ENCODE data around the gene ATP5F1E. TPM values are rescaled to one million over a fixed set of nuclear protein-coding genes. Genes with fewer than 3 reads are reported as not detected.

The ATP5F1E gene
- total RNA-seq, 2 experiments from 2014 or later, result 51.1 to 53.1 TPM

- ChIA-PET POLR2A (no interaction called here), CTCF (no interaction called here)
These were observed 45.6 kb upstream of the ATP5F1E start for GRCh38 chr20:59077705-59078104.

GRCh38 chr20:59075934-59076508 lies 43.9 kb upstream of the ATP5F1E start:
- Histone ChIP-seq H3K9me3 (ENCODE audit: control insufficient read depth in 1 of 2, insufficient read depth in 1 of 2, low read length in 2 of 2) (no peaks in the 10 kb centered on the region), H3K27me3 (ENCODE audit: control insufficient read depth in 1 of 2, insufficient read depth in 2 of 2, low read length in 2 of 2) (peaks cover 0 to 9% of the 10 kb centered on the region in 2 experiments), H3K4me3 (ENCODE audit: low read length) (no peak overlapping the region), H3K4me1 (ENCODE audit: insufficient read depth, low read length) (no peaks in the 10 kb centered on the region), H3K27ac (ENCODE audit: low read depth in 1 of 2, low read length in 2 of 2) (no peak overlapping the region), H3K36me3 (ENCODE audit: insufficient read depth, low read length) (no peaks in the 10 kb centered on the region)
- Mint-ChIP-seq H3K4me3 (no peak overlapping the region), H3K4me1 (ENCODE audit: low read depth) (no peaks in the 10 kb centered on the region), H3K9me3 (no peaks in the 10 kb centered on the region), H3K27ac (no peak overlapping the region), H3K27me3 (peaks cover 45% of the 10 kb centered on the region), H3K36me3 (ENCODE audit: low read depth) (no peaks in the 10 kb centered on the region)
- intact Hi-C loops (cut with DNase I, micrococcal nuclease), result no loop called here
- ATAC-seq (ENCODE audit: poor library complexity), result no peak
- POLR2A ChIA-PET, result no interaction called here
- DNase-seq, result no peak
- CTCF ChIA-PET, result interaction anchor here (1.5 to 2.1 kb wide), 2 partner anchors 12 to 131 kb away, joined by 4 to 6 read pairs; no protein-coding TSS in a partner anchor
- no peak for TF ChIP-seq CTCF (IDR thresholded peaks at IDR 0.05)

More at GRCh38 chr20:59077705-59078104, 45.6 kb upstream of the ATP5F1E start:
- H3K4me1 Mint-ChIP-seq (ENCODE audit: low read depth), result no peaks in the 10 kb centered on the region
- intact Hi-C loops (cut with DNase I, micrococcal nuclease), result no loop called here
- Histone ChIP-seq H3K4me1 (ENCODE audit: insufficient read depth, low read length) (no peaks in the 10 kb centered on the region), H3K9me3 (ENCODE audit: control insufficient read depth in 1 of 2, insufficient read depth in 1 of 2, low read length in 2 of 2) (no peaks in the 10 kb centered on the region), H3K36me3 (ENCODE audit: insufficient read depth, low read length) (no peaks in the 10 kb centered on the region), H3K27me3 (ENCODE audit: control insufficient read depth in 1 of 2, insufficient read depth in 2 of 2, low read length in 2 of 2) (peaks cover 0 to 9% of the 10 kb centered on the region in 2 experiments), H3K4me3 (ENCODE audit: low read length) (no peak overlapping the region), H3K27ac (ENCODE audit: low read depth in 1 of 2, low read length in 2 of 2) (no peak overlapping the region)
- no peak overlapping the region for H3K27ac Mint-ChIP-seq
- no peak for ATAC-seq (ENCODE audit: poor library complexity)
- no peak overlapping the region for H3K4me3 Mint-ChIP-seq
- no peaks in the 10 kb centered on the region for H3K36me3 Mint-ChIP-seq (ENCODE audit: low read depth)
- TF ChIP-seq CTCF (IDR thresholded peaks at IDR 0.05), result no peak
- no peak for DNase-seq
- no peaks in the 10 kb centered on the region for H3K9me3 Mint-ChIP-seq
- H3K27me3 Mint-ChIP-seq, result peaks cover 49% of the 10 kb centered on the region

DNA sequence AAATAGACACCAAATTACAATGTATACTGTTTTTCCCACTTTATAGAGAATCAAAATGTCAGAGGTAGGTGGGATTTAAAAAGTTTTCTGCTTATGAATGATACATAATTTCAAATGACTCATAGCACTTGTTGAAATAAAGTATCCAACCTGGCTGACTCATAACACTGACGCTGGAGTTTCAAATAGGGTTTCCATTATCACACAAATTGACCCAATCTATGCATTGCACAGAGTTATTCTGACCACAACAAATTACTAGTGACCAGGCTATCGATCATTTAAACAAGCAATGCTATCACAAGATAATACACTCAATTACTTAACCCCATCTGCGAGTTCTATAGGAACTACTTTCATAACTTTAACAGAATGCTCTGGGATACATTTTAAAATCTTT lies 42.3 kb upstream of the ATP5F1E start:
- ATAC-seq (ENCODE audit: poor library complexity) (no peak), DNase-seq (no peak)
- peaks cover 0 to 9% of the 10 kb centered on the region in 2 experiments for H3K27me3 ChIP-seq (ENCODE audit: control insufficient read depth in 1 of 2, insufficient read depth in 2 of 2, low read length in 2 of 2)
- intact Hi-C loops (cut with DNase I, micrococcal nuclease), result no loop called here
- no peaks in the 10 kb centered on the region for H3K36me3 ChIP-seq (ENCODE audit: insufficient read depth, low read length)
- H3K4me3 ChIP-seq (ENCODE audit: low read length), result no peak overlapping the region
- TF ChIP-seq CTCF (IDR thresholded peaks at IDR 0.05), result no peak
- no peak overlapping the region for H3K27ac Mint-ChIP-seq
- no peaks in the 10 kb centered on the region for H3K9me3 Mint-ChIP-seq
- no peaks in the 10 kb centered on the region for H3K4me1 Mint-ChIP-seq (ENCODE audit: low read depth)
- no peaks in the 10 kb centered on the region for H3K4me1 ChIP-seq (ENCODE audit: insufficient read depth, low read length)
- no peak overlapping the region for H3K4me3 Mint-ChIP-seq
- peaks cover 44% of the 10 kb centered on the region for H3K27me3 Mint-ChIP-seq
- no peaks in the 10 kb centered on the region for H3K9me3 ChIP-seq (ENCODE audit: control insufficient read depth in 1 of 2, insufficient read depth in 1 of 2, low read length in 2 of 2)
- CTCF ChIA-PET, result no interaction called here
- POLR2A ChIA-PET, result no interaction called here
- no peaks in the 10 kb centered on the region for H3K36me3 Mint-ChIP-seq (ENCODE audit: low read depth)
- H3K27ac ChIP-seq (ENCODE audit: low read depth in 1 of 2, low read length in 2 of 2), result no peak overlapping the region

All from CD4-positive, alpha-beta T cell (primary cell).